AG09319 (cell line): ENCODE measurements around the gene GART.

ENCODE experiments used
- DNase-seq: peaks from one replicate; pipeline ENCODE4 v3.0.0-alpha.2; 2010; ENCODE audit warnings: low read depth; ENCODE audit errors: extremely low read depth
- CTCF ChIP-seq: IDR thresholded peaks from 2 replicates; pipeline ENCODE4 v1.5.1; 2011; ENCODE audit warnings: low read depth, mild to moderate bottlenecking, inconsistent platforms, low read length, moderate library complexity

GART gene

GRCh38 chr21:33544451-33545195 lies 2.7 kb upstream of the GART start:
- TF ChIP-seq CTCF = no peak
- DNase-seq = no peak

- DNase-seq = no peak
- no peak for TF ChIP-seq CTCF
Observed at GRCh38 chr21:33543505-33544129, 1.7 kb upstream of the GART start.

GRCh38 chr21:33542640-33543504 lies 955 bp upstream of the GART start, which contains the start of gene SON:
SON (plus strand) TSS chr21:33543038; CDS start chr21:33543093, 55 bp downstream.
- no peak for TF ChIP-seq CTCF

GRCh38 chr21:33541105-33541711 lies 709 bp downstream of the GART start:
- no peak for TF ChIP-seq CTCF
- no peak for DNase-seq

More at GRCh38 chr21:33542640-33543504, 955 bp upstream of the GART start, which contains the start of gene SON:
- DNase-seq = peak; percentile 98

- no peak for TF ChIP-seq CTCF
- DNase-seq = no peak
Observed at GRCh38 chr21:33540711-33541104, 1.2 kb downstream of the GART start.

GRCh38 chr21:33539616-33540015 lies 2.3 kb downstream of the GART start:
- DNase-seq = no peak
- no peak for TF ChIP-seq CTCF
